Activated T-helper 17 cell treated with anti-CD3 and anti-CD28 coated beads, Interleukin-2, amount 50 U/mL, for 72 hours (primary cell): ENCODE measurements around the gene VASH2. TPM values are rescaled to one million over a fixed set of nuclear protein-coding genes. Genes with fewer than 3 reads are reported as not detected.

Experiments used
- total RNA-seq, 2 donors: library from RNA; stranded (reverse); gene quantifications; one replicate each; pipeline ENCODE4 v1.2.3, GENCODE V29; 2022

The VASH2 gene
- total RNA-seq, 2 donors from 2014 or later, result 0.52 TPM; not detected in 1

Other genes starting within 250 kb of the VASH2 start
- 10 to 100 TPM; 26.2 to 40.0 TPM for gene NSL1, start 158.8 kb upstream of the VASH2 start, total RNA-seq
- 10 to 100 TPM in 1 of 2 donors, 1 to 10 TPM in 1; 9.8 to 15.5 TPM for gene TATDN3, start 158.6 kb upstream of the VASH2 start, total RNA-seq
- gene SPATA45, start 102.9 kb upstream of the VASH2 start, total RNA-seq, result not detected
- 10 to 100 TPM in 1 of 2 donors, 1 to 10 TPM in 1; 9.7 to 22.9 TPM for gene FLVCR1, start 92.3 kb upstream of the VASH2 start, total RNA-seq
- gene ANGEL2, start 65.3 kb downstream of the VASH2 start, total RNA-seq, result 10 to 100 TPM; 36.9 to 41.3 TPM
- gene RPS6KC1, start 100.7 kb downstream of the VASH2 start, total RNA-seq, result 1 to 10 TPM; 6.9 to 9.5 TPM